T-helper 1 cell treated with Interleukin-12 subunit alpha and Interleukin-12 subunit beta and Interleukin-4 antibody, amounts not matched to agents 30 μg/mL and 1 μg/mL, for 36 hours (primary cell): ENCODE measurements around the gene POLR3GL.

Experiments used
- H3K27ac Mint-ChIP-seq: one replicate; pipeline ENCODE4 v1.8.0; 2021; ENCODE audit warnings: mild to moderate bottlenecking, mixed read lengths
- H3K27me3 Mint-ChIP-seq: one replicate; pipeline ENCODE4 v1.8.0; 2021; ENCODE audit warnings: low read depth, mixed read lengths
- H3K36me3 Mint-ChIP-seq: one replicate; pipeline ENCODE4 v1.8.0; 2021; ENCODE audit warnings: low read depth, mixed read lengths
- H3K4me1 Mint-ChIP-seq: one replicate; pipeline ENCODE4 v1.8.0; 2021; ENCODE audit warnings: low read depth, mixed read lengths
- H3K4me3 Mint-ChIP-seq: one replicate; pipeline ENCODE4 v1.8.0; 2021; ENCODE audit warnings: mild to moderate bottlenecking, moderate library complexity, mixed read lengths
- H3K9me3 Mint-ChIP-seq: one replicate; pipeline ENCODE4 v1.8.0; 2021; ENCODE audit warnings: mixed read lengths

The POLR3GL gene

DNA sequence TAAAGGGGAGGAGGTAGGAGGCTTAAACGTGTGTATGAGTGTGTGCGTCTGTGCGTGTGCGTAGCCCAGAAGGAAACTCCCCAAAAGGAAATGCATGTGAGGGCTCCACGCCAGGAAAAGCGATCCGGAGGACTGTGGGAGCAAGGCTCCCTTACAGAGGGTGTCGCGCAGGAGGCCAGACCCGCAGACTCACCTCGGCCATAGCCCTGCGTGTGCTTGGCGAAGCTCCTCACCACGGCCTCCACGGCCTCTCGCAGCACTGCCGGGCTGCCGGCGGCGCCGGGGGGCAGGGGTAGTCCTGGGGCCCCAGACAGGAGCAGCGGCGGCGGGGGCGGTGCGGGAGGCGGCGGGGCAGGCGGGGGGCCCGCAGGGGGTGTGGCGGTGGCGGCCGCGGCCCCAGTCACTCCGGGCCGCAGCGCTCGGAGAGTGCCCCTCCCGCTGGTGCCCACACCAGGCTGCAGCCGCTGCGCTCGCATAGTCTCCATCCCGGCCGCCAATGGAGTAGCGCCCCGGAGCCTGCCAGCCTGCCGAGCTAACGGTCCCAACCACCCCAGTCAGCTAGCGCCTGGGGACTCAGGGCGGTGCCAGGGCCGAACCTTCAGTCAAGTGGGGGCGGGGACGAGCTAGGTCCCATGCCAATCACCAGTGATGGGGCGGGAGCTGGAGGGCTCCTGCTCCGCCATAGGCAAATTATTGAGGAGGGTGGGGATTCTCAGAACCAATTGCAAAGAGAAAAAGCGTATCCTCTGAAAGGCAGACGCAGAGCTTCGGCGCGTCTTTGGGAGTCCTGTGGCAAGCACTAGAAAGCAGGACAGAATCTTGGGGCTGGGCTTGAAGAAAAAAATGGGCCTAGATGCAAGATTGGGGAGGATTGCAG lies 6.8 kb upstream of the POLR3GL start, which contains the start of gene LIX1L:
TSS of gene LIX1L (minus strand) at position 575 of the 877 bp plus-strand sequence. CDS start at position 485, 90 bp downstream.
- H3K27me3 Mint-ChIP-seq = peaks cover 6% of the 10 kb centered on the region

DNA sequence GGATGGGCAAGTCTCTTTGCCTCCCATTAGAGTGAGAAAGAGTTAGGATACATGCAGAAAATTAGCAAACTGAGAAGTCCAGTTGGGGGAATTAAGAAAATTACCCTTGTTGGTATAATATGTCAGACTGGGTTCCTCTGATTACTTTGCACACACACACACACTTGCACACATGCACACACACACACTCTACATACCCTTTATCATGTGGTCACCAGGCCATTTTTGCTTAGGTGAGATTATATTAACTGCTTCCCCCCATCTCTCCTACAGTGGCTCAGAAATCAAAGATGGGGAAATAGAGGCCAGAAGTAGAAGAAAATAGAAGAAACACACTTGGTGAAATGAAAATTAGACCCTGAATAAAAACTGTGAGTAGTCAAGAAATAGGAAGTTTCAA lies 5.8 kb upstream of the POLR3GL start:
- H3K9me3 Mint-ChIP-seq = no peaks in the 10 kb centered on the region
- peaks cover 67% of the 10 kb centered on the region for H3K4me1 Mint-ChIP-seq
- H3K27ac Mint-ChIP-seq = no peak overlapping the region
- peaks cover 6% of the 10 kb centered on the region for H3K36me3 Mint-ChIP-seq
- no peak overlapping the region for H3K4me3 Mint-ChIP-seq
- H3K27me3 Mint-ChIP-seq = peaks cover 6% of the 10 kb centered on the region

More for the DNA sequence above, 6.8 kb upstream of the POLR3GL start, which contains the start of gene LIX1L:
- H3K4me1 Mint-ChIP-seq = peaks cover 56% of the 10 kb centered on the region
- H3K4me3 Mint-ChIP-seq = peak within 1 kb of the TSS; percentile 96
- no peaks in the 10 kb centered on the region for H3K9me3 Mint-ChIP-seq
- H3K27ac Mint-ChIP-seq = peak within 1 kb of the TSS; percentile 92
- peaks cover 4% of the 10 kb centered on the region for H3K36me3 Mint-ChIP-seq

DNA sequence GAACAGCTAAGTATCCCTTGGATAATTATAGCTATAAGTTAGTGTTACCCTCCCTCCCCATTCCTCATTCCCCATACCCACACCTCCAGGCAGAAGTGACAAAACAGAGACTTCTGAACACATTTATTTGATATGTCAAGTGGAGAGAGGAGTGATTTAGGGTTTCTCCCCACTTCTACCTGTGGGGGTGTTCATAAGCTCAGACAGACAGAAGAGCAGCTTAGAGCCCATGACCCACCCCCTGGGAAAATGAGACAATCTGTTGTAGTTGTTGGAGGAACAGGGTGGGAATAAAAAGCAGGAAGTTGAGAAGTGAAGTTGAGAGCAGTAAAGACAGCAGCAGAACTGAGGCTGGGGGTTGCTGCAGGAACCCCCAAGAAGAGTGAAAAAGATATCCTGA lies 5.2 kb upstream of the POLR3GL start:
- H3K27me3 Mint-ChIP-seq = peaks cover 6% of the 10 kb centered on the region
- peak overlapping the region; percentile 15 for H3K4me3 Mint-ChIP-seq
- no peak overlapping the region for H3K27ac Mint-ChIP-seq
- H3K36me3 Mint-ChIP-seq = peaks cover 6% of the 10 kb centered on the region
- no peaks in the 10 kb centered on the region for H3K9me3 Mint-ChIP-seq
- peaks cover 70% of the 10 kb centered on the region for H3K4me1 Mint-ChIP-seq

DNA sequence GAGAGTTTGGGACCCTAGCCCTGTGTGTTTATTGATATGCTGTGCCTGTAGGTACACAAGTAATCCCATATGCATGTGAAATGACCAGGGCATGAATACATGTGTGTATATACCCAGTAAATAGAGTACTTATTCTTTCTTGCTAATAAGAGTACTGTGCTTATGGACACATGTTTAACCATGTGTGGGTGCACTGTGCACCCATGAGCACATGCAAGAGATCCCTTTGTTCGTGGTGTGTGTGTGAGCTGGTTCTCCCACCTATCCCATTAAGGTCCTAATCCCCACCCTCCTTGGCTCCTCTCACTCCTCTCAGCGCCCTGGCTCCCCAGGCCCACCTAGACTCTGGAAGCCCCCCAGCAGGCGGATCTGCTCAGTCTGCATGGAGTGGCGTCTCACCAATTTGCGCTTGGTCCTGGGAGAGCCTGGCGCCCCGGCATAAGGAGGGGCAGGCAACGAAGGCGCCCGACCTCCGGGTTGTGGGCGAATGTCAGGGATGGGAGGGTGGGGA lies 4.5 kb upstream of the POLR3GL start:
- H3K27me3 Mint-ChIP-seq = peaks cover 6% of the 10 kb centered on the region
- no peak overlapping the region for H3K4me3 Mint-ChIP-seq
- H3K27ac Mint-ChIP-seq = no peak overlapping the region
- H3K4me1 Mint-ChIP-seq = peaks cover 67% of the 10 kb centered on the region
- H3K9me3 Mint-ChIP-seq = no peaks in the 10 kb centered on the region
- peaks cover 4% of the 10 kb centered on the region for H3K36me3 Mint-ChIP-seq

DNA sequence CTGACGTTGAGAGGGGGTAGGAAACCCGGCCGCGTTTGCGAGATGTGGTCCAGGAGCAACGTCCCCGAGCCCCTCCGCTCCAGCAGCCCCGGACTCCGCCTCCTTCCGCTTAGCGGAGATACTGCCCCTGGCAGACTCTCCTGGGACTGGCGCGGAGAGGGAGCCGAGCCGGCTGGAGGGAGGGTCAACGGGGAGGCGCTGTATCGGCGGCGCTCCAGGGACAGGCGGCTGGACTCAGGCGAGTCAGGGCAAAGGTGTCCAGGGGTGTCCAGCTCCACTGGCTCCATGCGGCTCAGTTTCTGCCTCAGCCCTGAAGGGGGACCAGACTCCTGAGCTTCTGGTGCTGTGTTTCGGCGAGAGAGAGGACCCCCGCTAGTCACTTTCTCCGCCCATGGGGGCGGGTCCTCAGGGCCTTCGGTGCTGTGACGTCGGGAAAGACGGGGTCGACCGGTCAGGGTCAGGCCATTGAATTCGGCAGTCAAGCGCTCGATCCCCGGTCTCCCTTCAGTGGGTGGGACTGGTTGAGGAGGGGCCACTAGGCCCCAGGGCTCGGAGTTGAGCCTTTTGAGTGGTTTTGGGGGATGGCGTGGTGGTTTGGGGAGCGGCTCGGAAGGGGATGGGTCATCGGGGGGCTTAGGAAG lies 3.9 kb upstream of the POLR3GL start:
- Mint-ChIP-seq H3K36me3 (peaks cover 2% of the 10 kb centered on the region), H3K4me3 (peak overlapping the region; percentile 95), H3K4me1 (peaks cover 64% of the 10 kb centered on the region), H3K9me3 (no peaks in the 10 kb centered on the region), H3K27me3 (peaks cover 6% of the 10 kb centered on the region), H3K27ac (no peak overlapping the region)

DNA sequence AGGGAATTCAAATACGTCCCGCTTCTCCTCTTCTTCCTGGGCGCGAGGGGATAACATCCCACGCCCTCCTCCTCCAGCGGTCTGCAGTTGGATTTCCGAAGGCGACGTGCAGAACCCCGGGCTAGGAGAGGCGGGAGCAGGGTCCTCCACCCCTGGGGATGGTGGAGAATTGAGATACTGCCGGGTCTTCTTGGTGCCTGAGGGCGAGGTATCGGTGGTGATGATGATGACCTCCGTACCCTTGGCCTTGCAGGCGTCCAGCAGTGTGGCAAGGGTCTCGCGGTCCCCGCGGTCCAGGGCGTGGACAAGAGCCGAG lies 3.4 kb upstream of the POLR3GL start:
- H3K36me3 Mint-ChIP-seq = peaks cover 2% of the 10 kb centered on the region
- H3K27ac Mint-ChIP-seq = no peak overlapping the region
- H3K4me3 Mint-ChIP-seq = peak overlapping the region; percentile 95
- H3K27me3 Mint-ChIP-seq = peaks cover 6% of the 10 kb centered on the region
- H3K9me3 Mint-ChIP-seq = no peaks in the 10 kb centered on the region
- peaks cover 60% of the 10 kb centered on the region for H3K4me1 Mint-ChIP-seq

DNA sequence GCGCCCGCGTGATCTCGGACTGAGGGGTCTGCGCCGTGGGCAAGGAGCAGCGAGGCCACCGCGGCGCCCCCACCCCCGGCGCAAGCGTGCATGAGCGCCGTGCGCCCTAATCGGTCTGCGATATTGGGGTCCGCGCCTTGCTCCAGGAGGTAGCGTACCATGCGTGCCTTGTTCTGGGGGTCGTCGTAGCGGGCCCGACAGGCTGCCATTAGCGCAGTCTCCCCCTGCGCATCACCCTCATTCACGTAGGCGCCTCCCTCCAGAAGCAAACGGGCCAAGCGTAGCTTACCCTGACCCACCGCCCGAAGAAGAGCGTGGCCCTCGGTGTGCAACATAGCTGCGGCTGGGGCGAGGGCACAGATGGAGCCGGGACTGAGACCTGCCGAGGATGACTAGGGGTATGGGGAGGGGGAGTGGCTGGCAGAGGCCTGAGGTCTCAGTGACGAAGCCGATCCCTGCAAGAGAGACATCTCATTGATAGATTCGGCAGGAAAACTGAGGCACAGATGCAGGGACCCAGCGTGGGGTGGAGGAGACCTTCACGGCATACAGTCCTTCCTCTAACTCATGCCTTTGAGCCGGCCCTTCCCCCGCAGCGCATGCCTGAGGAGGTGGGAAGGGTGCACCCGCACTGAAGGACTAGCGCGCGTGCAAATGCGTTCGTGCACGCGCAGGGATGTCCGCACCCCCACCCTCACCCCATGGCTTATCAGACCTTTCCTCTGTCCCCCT lies 2.9 kb upstream of the POLR3GL start:
- Mint-ChIP-seq H3K27me3 (peaks cover 6% of the 10 kb centered on the region), H3K9me3 (no peaks in the 10 kb centered on the region), H3K4me3 (peak overlapping the region; percentile 95), H3K4me1 (peaks cover 58% of the 10 kb centered on the region), H3K36me3 (peaks cover 2% of the 10 kb centered on the region), H3K27ac (peak overlapping the region; percentile 67)

DNA sequence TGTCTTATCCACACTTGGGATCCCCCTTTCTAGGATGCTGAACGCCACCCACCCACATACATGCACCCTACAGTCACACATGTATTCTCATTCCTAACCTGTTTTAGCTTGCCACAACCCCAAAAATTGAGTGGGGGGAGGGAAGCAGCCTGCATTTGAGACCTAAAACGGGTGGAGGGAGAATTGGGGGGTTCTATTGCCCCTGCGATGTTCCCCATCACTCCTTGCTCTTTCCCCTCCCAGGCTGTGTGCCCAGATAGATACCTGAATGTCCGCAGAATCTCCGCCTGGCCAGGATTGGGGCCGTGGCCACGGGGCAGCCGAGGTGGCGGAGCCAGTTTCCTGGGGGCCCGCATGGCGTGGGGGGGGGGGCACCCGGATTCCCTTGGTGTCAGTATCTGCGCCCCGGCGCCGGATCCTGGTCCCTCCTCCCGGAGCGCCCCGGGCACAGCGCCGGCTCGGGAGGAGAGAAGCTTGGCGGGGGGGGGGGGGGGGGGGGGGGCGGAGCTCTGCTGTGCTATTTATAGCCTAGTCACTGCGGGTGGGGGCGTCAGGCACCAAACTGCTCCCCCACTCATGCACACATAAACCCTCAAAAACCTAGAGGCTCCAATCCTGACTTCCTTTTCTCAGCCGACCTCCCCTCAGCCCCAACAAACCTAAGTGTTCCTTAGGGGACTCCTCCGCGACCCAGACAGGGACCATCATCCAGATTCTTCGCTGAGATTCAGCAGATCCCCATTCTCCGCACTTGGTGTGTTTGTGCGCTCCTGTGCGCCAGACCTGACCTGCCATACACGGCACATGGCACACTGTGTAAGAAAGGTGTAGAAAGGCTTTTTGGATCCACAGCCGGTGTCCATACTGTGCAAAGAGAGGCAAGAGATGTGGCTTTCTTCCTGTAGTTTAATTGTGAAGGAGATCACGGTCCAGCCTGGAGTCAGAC lies 2.1 kb upstream of the POLR3GL start:
- Mint-ChIP-seq H3K9me3 (peaks cover 5% of the 10 kb centered on the region), H3K27ac (peak overlapping the region; percentile 86), H3K36me3 (peaks cover 4% of the 10 kb centered on the region), H3K4me3 (peak overlapping the region; percentile 95), H3K27me3 (peaks cover 6% of the 10 kb centered on the region), H3K4me1 (peaks cover 52% of the 10 kb centered on the region)

DNA sequence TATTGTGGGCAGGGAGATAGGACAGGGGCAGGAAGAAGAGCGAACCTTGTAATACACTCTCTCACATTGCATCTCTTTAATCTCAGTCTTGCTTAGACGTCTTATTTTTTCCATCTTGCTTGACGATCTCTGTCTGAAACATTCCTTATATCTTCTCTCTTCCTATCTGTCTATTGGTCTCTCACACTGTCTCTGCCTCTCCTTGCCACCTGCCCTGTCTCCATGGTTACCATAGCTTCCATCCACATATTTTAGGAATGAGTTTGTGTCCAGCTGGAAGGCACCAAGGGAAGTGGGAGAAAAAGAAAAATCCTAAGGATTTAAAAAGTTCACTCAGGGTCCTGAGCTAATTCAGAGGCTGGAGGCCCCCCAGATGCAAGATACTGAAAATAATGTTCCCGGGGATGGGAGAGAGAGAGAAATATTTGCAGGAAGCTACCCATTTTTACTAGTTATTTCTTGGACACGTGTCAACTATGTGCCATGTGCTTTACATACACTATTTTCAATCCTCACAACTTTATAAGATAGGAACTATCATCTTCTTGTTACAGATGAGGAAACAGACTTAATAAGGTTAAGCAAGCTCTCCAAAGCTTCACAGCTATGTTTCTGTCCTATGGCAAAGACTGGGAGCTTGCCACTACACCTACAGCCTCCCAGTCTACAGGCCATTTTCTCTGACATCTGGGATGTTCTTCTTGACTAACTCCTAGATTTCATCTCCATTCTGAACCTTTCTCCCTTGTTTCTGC lies 1.0 kb upstream of the POLR3GL start:
- H3K4me3 Mint-ChIP-seq = peak overlapping the region; percentile 95
- peak overlapping the region; percentile 86 for H3K27ac Mint-ChIP-seq
- peaks cover 10% of the 10 kb centered on the region for H3K36me3 Mint-ChIP-seq
- H3K4me1 Mint-ChIP-seq = peaks cover 47% of the 10 kb centered on the region
- peaks cover 6% of the 10 kb centered on the region for H3K27me3 Mint-ChIP-seq
- H3K9me3 Mint-ChIP-seq = peaks cover 14% of the 10 kb centered on the region

DNA sequence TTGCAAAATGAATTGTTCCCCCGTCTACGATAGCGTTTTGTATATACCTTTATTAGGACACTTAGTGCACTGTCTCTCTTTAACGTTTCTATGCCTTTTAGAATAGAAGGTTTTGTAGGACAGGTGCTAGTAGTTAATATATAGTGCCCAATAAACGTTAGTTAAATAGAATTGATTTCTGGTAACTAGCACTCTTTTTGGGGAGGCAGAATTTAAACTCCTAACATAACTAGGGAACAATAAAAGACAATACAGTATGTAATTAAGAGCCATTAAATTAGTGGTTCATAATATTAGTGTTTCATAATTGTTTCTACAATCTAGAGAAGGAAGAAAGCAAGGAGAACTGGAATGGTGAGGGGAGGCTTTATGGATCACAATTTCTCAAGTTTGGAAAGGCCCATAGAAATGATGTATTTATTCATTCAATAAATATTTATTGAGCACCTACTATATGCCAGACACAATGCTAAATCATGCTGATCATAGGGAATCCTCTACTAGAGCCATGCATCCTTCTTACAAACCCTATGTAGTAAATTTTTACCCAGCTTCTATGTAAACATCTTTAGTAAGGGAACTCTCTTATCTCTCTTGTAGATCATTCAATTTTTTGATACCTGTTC lies 742 bp downstream of the POLR3GL start:
- H3K4me1 Mint-ChIP-seq = peaks cover 35% of the 10 kb centered on the region
- peaks cover 14% of the 10 kb centered on the region for H3K9me3 Mint-ChIP-seq
- H3K27me3 Mint-ChIP-seq = no peaks in the 10 kb centered on the region
- H3K27ac Mint-ChIP-seq = peak overlapping the region; percentile 86
- H3K4me3 Mint-ChIP-seq = peak overlapping the region; percentile 95
- peaks cover 12% of the 10 kb centered on the region for H3K36me3 Mint-ChIP-seq

DNA sequence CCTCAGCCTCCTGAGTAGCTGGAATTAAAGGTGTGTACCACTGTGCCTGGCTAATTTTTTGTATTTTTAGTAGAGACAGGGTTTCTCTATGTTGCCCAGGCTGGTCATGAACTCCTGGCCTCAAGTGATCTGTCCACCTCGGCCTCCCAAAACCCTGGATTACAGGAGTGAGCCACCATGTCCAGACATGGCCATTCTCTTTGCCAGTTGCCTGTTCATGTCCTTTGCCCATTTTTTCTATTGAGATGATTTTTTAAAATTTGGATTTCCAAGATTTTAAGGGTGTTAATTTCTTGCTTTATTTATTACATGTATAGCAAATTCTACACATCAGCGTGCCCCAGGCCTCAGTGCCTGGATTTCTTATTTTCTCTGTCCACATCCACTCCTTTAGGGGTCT lies 2.8 kb downstream of the POLR3GL start:
- Mint-ChIP-seq H3K27ac (no peak overlapping the region), H3K27me3 (no peaks in the 10 kb centered on the region), H3K4me3 (no peak overlapping the region), H3K4me1 (peaks cover 24% of the 10 kb centered on the region), H3K9me3 (peaks cover 14% of the 10 kb centered on the region), H3K36me3 (peaks cover 16% of the 10 kb centered on the region)

DNA sequence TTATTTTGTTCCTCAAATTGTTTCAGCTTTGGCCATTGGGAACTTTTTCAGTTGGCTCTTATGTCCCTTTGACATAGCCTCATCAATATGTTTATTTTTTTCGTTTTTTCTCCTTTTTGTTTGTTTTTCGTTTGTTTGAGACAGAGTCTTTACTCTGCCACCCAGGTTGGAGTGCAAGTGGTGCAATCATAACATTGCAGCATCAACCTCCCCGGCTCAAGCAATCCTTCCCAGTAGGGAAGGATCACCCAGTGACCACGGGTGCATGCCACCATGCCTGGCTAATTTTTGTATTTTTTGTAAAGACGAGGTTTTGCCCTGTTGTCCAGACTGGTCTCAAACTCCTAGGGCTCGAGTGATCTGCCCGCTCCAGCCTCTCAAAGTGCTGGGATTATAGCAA lies 8.1 kb downstream of the POLR3GL start:
- H3K4me1 Mint-ChIP-seq = peaks cover 3% of the 10 kb centered on the region
- peaks cover 17% of the 10 kb centered on the region for H3K36me3 Mint-ChIP-seq
- peaks cover 7% of the 10 kb centered on the region for H3K9me3 Mint-ChIP-seq
- no peaks in the 10 kb centered on the region for H3K27me3 Mint-ChIP-seq
- no peak overlapping the region for H3K4me3 Mint-ChIP-seq
- H3K27ac Mint-ChIP-seq = no peak overlapping the region

DNA sequence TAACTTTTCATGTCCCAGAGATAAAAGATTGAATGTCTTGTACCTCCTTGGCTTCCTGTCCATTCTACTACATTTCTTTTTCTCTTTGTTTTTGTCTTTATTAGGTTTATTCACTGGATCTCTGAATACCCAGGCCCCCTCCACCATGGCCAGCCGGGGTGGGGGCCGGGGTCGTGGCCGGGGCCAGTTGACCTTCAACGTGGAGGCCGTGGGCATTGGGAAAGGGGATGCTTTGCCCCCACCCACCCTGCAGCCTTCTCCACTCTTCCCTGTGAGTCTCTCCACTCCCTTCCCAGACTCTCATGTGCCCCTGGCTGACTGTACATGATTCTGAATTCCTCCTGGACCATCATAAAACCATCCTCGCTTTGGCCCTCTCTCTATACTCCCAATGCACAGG lies 10.2 kb downstream of the POLR3GL start:
- no peaks in the 10 kb centered on the region for H3K9me3 Mint-ChIP-seq
- peaks cover 3% of the 10 kb centered on the region for H3K4me1 Mint-ChIP-seq
- peaks cover 11% of the 10 kb centered on the region for H3K36me3 Mint-ChIP-seq
- H3K27ac Mint-ChIP-seq = no peak overlapping the region
- H3K4me3 Mint-ChIP-seq = no peak overlapping the region
- no peaks in the 10 kb centered on the region for H3K27me3 Mint-ChIP-seq
